ENCODE results near the gene NUS1. TPM values are rescaled to one million over a fixed set of nuclear protein-coding genes. Genes with fewer than 3 reads are reported as not detected.
"Not testable (repeated sequence)": the region's sequence is repeated elsewhere in the genome, so short reads cannot be mapped to it uniquely, and the experiment has no call there.

NUS1 gene
- total RNA-seq, 4 donors from 2014 or later: 14.1 to 23.7 (median 20.2) TPM

DNA sequence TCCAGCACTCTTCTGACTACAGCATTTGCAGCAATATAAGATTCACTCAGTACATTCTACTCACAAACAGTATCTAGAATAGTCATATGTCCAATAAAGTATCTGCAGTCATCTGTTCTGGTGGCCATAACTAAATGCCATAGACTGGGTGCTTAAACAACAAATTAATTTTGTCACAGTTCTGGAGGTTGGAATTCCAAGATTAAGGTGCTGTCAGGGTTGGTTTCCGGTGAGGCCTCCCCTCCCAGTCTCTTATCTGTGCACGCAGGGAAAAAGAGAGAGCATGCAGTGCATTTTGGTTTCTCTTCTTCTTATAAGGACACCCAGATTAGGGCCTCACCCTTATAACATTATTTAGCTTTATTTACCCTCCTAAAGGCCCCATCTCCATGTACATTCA lies 21.3 kb upstream of the NUS1 start:
- H3K9me3 ChIP-seq: peaks cover 0 to 10% (median 0%) of the 10 kb centered on the region in 4 donors
- DNase-seq (ENCODE audit: low spot score in 2 of 2): no peak
- H3K27me3 ChIP-seq: no peaks in the 10 kb centered on the region
- no peak for TF ChIP-seq POLR2A (IDR thresholded peaks at IDR 0.05)
- no peak for TF ChIP-seq EP300 (IDR thresholded peaks at IDR 0.05)
- TF ChIP-seq, protein P1, sequence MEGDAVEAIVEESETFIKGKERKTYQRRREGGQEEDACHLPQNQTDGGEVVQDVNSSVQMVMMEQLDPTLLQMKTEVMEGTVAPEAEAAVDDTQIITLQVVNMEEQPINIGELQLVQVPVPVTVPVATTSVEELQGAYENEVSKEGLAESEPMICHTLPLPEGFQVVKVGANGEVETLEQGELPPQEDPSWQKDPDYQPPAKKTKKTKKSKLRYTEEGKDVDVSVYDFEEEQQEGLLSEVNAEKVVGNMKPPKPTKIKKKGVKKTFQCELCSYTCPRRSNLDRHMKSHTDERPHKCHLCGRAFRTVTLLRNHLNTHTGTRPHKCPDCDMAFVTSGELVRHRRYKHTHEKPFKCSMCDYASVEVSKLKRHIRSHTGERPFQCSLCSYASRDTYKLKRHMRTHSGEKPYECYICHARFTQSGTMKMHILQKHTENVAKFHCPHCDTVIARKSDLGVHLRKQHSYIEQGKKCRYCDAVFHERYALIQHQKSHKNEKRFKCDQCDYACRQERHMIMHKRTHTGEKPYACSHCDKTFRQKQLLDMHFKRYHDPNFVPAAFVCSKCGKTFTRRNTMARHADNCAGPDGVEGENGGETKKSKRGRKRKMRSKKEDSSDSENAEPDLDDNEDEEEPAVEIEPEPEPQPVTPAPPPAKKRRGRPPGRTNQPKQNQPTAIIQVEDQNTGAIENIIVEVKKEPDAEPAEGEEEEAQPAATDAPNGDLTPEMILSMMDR (IDR thresholded peaks at IDR 0.05): no peak
- H3K4me1 ChIP-seq: no peaks in the 10 kb centered on the region
- no peak overlapping the region for H3K27ac ChIP-seq
- H3K4me3 ChIP-seq: no peak overlapping the region
- no peaks in the 10 kb centered on the region for H3K36me3 ChIP-seq
- 94% methylated on average over 2 of the region's 2 CpGs for WGBS, 2 donors

DNA sequence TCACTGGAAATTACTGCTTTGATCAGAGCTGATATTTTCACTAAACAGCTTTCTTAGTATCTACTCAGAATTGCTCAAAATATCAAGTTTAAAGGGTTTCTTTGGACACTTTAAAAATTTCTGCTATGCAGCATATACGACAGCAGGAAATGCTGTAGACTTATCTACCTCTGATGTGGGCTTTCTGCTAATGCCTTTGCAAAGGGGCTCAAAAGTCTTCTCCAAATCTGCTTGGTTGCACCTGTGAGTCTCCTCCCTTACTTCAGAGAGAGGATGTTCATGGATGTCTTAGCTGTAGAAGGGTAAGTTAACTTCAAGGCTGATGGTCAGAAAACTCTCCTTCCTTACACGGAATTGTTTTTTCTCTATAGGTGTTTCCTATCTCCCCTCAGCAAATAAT lies 19.9 kb upstream of the NUS1 start:
- Histone ChIP-seq H3K27ac (no peak overlapping the region), H3K4me1 (no peaks in the 10 kb centered on the region), H3K4me3 (no peak overlapping the region), H3K9me3 (no peaks in the 10 kb centered on the region), H3K36me3 (no peaks in the 10 kb centered on the region), H3K27me3 (no peaks in the 10 kb centered on the region)
- no peak for DNase-seq (ENCODE audit: low spot score in 2 of 2)
- 79 to 93% methylated on average over 2 of the region's 2 CpGs for WGBS, 2 donors
- no peak for TF ChIP-seq POLR2A (IDR thresholded peaks at IDR 0.05)
- TF ChIP-seq, protein P1 (IDR thresholded peaks at IDR 0.05): no peak
- no peak for TF ChIP-seq EP300 (IDR thresholded peaks at IDR 0.05)

DNA sequence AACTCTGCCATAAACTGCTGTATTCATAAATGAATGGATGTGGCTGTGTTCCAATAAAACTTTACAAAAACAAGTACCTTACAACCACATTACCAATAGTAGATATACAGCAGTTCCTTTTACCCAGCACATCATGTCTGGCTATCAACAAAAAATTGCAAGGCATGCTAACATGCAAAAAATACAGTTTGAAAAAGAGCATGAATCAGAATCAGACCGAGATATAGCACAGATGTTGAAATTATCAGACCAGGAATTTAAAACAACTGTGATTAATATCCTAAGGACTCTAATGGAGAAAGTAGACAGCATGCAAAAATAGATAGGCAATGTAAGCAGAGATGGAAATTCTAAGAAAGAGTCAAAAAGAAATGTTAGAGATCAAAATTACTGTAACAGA lies 8.4 kb upstream of the NUS1 start:
- Histone ChIP-seq H3K27ac (no peak overlapping the region), H3K4me1 (no peaks in the 10 kb centered on the region), H3K36me3 (no peaks in the 10 kb centered on the region), H3K4me3 (no peak overlapping the region), H3K9me3 (no peaks in the 10 kb centered on the region), H3K27me3 (no peaks in the 10 kb centered on the region)
- WGBS, 2 donors: 75% methylated on average over 1 of the region's 1 CpG
- no peak for DNase-seq (ENCODE audit: low spot score in 2 of 2)
- TF ChIP-seq POLR2A (IDR thresholded peaks at IDR 0.05): no peak
- TF ChIP-seq EP300 (IDR thresholded peaks at IDR 0.05): no peak
- TF ChIP-seq, protein P1 (IDR thresholded peaks at IDR 0.05): no peak

DNA sequence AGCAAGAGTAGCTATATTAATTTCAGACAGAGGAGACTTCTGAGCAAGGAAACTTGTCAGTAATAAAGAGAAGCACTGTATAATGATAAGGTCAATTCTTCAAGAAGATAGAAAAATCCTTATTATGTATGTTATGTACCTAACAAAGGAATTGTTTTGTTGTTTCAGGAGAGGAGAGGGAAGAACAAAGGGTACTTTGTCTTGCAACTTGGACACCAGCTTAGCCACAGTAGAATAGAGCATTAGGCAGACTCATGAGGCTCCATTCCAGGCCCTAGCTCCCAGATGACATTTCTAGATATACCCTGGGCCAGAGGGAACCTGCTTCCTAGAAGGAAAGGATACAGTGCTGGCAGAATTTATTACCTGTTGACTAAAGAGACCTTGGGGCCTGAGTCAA lies 6.5 kb upstream of the NUS1 start:
- no peak overlapping the region for H3K4me3 ChIP-seq
- H3K9me3 ChIP-seq: no peaks in the 10 kb centered on the region
- H3K27ac ChIP-seq: no peak overlapping the region
- H3K36me3 ChIP-seq: no peaks in the 10 kb centered on the region
- peaks cover 0 to 2% (median 0%) of the 10 kb centered on the region in 4 donors for H3K4me1 ChIP-seq
- no peaks in the 10 kb centered on the region for H3K27me3 ChIP-seq
- TF ChIP-seq, protein P1 (IDR thresholded peaks at IDR 0.05): no peak
- TF ChIP-seq EP300 (IDR thresholded peaks at IDR 0.05): no peak
- no peak for TF ChIP-seq POLR2A (IDR thresholded peaks at IDR 0.05)
- no peak for DNase-seq (ENCODE audit: low spot score in 2 of 2)

DNA sequence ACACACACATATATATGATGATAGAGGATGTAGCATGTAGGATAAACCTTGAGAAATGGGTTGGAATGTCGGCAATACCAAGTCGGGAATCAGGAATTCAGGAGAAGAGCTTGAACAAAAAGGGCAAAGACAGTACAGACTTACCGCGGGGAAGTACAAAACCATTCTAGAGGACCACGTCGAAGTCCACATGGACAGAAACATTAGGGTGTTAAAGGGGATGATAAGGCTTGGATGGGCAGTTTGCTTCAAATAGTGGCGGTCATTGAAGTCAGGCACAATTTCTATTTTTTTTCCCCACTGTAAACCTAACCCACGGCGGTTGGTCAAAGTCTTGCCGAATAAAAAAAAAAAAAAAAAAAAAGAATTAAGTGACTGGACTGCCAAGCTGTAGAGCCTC lies 766 bp upstream of the NUS1 start:
- Histone ChIP-seq H3K9me3 (no peaks in the 10 kb centered on the region), H3K36me3 (no peaks in the 10 kb centered on the region), H3K27ac (peak overlapping the region in 1 of 4 donors; percentile 72), H3K27me3 (no peaks in the 10 kb centered on the region), H3K4me3 (peak overlapping the region; percentile 66 to 76 (median 70)), H3K4me1 (peaks cover 0 to 50% (median 21%) of the 10 kb centered on the region in 4 donors)
- TF ChIP-seq POLR2A (IDR thresholded peaks at IDR 0.05) (no peak), EP300 (IDR thresholded peaks at IDR 0.05) (no peak)
- TF ChIP-seq, protein P1 (IDR thresholded peaks at IDR 0.05): no peak
- 69 to 83% methylated on average over 10 of the region's 10 CpGs for WGBS, 2 donors
- DNase-seq (ENCODE audit: low spot score in 2 of 2): no peak

DNA sequence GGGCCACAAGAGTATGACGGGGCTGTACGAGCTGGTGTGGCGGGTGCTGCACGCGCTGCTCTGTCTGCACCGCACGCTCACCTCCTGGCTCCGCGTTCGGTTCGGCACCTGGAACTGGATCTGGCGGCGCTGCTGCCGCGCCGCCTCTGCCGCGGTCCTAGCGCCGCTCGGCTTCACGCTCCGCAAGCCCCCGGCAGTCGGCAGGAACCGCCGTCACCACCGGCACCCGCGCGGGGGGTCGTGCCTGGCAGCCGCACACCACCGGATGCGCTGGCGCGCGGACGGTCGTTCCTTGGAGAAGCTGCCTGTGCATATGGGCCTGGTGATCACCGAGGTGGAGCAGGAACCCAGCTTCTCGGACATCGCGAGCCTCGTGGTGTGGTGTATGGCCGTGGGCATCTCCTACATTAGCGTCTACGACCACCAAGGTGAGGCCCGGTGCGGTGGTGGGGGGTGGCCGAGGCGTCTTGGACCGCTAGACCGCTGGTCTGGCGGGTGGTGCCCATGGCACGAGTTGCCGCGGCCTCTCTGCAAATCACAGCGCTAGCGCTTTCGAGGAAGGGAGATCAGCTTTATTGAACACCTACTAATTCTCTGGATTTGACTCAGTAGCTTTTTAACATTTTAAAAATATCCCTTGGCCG lies 511 bp downstream of the NUS1 start:
- H3K4me1 ChIP-seq: peaks cover 0 to 63% (median 23%) of the 10 kb centered on the region in 4 donors
- H3K9me3 ChIP-seq; H3K36me3 ChIP-seq; DNase-seq (ENCODE audit: low spot score in 2 of 2); H3K27me3 ChIP-seq: not testable (repeated sequence)
- H3K4me3 ChIP-seq: peak overlapping the region; percentile 66 to 76 (median 70)
- peak overlapping the region; percentile 50 to 81 (median 74) for H3K27ac ChIP-seq
- 0 to 1% methylated on average over 14 to 15 of the region's 62 CpGs for WGBS, 2 donors
